HEK293 (cell line): ENCODE measurements around the gene OR2A12.

ENCODE experiments used
- KLF16 ChIP-seq: fragments of 450-650 bp; formaldehyde crosslinking; IDR thresholded peaks from 2 replicates; pipeline ENCODE4 v1.5.1; 2017; ENCODE audit warnings: missing biosample characterization, missing genetic modification characterization
- YY1 ChIP-seq: fragments of 450-650 bp; formaldehyde crosslinking; IDR thresholded peaks from 2 replicates; pipeline ENCODE4 v1.5.1; 2018; ENCODE audit warnings: missing biosample characterization, missing genetic modification characterization
- ZBTB21 ChIP-seq: fragments of 450-650 bp; formaldehyde crosslinking; IDR thresholded peaks from 2 replicates; pipeline ENCODE4 v1.5.1; 2017; ENCODE audit warnings: missing biosample characterization, missing genetic modification characterization
- ZFP37 ChIP-seq: fragments of 450-650 bp; formaldehyde crosslinking; IDR thresholded peaks from 2 replicates; pipeline ENCODE4 v1.5.1; 2016; ENCODE audit warnings: missing biosample characterization, missing genetic modification characterization
- ZNF175 ChIP-seq: fragments of 450-650 bp; formaldehyde crosslinking; IDR thresholded peaks from 2 replicates; pipeline ENCODE4 v1.5.1; 2016; ENCODE audit warnings: missing biosample characterization, missing genetic modification characterization
- ZNF239 ChIP-seq: fragments of 450-650 bp; formaldehyde crosslinking; IDR thresholded peaks from 2 replicates; pipeline ENCODE4 v1.5.1; 2016; ENCODE audit warnings: missing biosample characterization, missing genetic modification characterization
- ZNF335 ChIP-seq: fragments of 450-650 bp; formaldehyde crosslinking; conservative IDR thresholded peaks from 2 replicates; pipeline ENCODE4 v1.5.1; 2016; ENCODE audit warnings: missing biosample characterization, missing genetic modification characterization
- ZNF548 ChIP-seq: fragments of 450-650 bp; formaldehyde crosslinking; IDR thresholded peaks from 2 replicates; pipeline ENCODE4 v1.5.1; 2016; ENCODE audit warnings: missing biosample characterization, missing genetic modification characterization
- ZNF707 ChIP-seq: fragments of 450-650 bp; formaldehyde crosslinking; IDR thresholded peaks from 2 replicates; pipeline ENCODE4 v1.5.1; 2016; ENCODE audit warnings: missing biosample characterization, missing genetic modification characterization
- ZNF747 ChIP-seq: fragments of 450-650 bp; formaldehyde crosslinking; IDR thresholded peaks from 2 replicates; pipeline ENCODE4 v1.5.1; 2016; ENCODE audit warnings: missing biosample characterization, missing genetic modification characterization
- ZSCAN30 ChIP-seq: fragments of 450-650 bp; IDR thresholded peaks from 2 replicates; pipeline ENCODE4 v1.5.1; 2018; ENCODE audit warnings: missing biosample characterization, mild to moderate bottlenecking, missing genetic modification characterization, moderate library complexity
- TF ChIP-seq, protein P1 (sequence below): fragments of 450-650 bp; formaldehyde crosslinking; IDR thresholded peaks from 2 replicates; pipeline ENCODE4 v1.5.1; 2016; ENCODE audit warnings: missing biosample characterization, missing genetic modification characterization, low read depth
- TF ChIP-seq, protein P2 (sequence below): fragments of 450-650 bp; formaldehyde crosslinking; IDR thresholded peaks from 2 replicates; pipeline ENCODE4 v1.5.1; 2016; ENCODE audit warnings: missing biosample characterization, missing genetic modification characterization
- TF ChIP-seq, protein P3 (sequence below): fragments of 450-650 bp; formaldehyde crosslinking; IDR thresholded peaks from 2 replicates; pipeline ENCODE4 v1.5.1; 2016; ENCODE audit warnings: missing biosample characterization, missing genetic modification characterization

- no peak for TF ChIP-seq ZBTB21 (tag by site-specific recombination)
- TF ChIP-seq, protein P1, sequence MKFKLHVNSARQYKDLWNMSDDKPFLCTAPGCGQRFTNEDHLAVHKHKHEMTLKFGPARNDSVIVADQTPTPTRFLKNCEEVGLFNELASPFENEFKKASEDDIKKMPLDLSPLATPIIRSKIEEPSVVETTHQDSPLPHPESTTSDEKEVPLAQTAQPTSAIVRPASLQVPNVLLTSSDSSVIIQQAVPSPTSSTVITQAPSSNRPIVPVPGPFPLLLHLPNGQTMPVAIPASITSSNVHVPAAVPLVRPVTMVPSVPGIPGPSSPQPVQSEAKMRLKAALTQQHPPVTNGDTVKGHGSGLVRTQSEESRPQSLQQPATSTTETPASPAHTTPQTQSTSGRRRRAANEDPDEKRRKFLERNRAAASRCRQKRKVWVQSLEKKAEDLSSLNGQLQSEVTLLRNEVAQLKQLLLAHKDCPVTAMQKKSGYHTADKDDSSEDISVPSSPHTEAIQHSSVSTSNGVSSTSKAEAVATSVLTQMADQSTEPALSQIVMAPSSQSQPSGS (tag by site-specific recombination): no peak
- TF ChIP-seq ZNF747 (tag by site-specific recombination): no peak
- no peak for TF ChIP-seq YY1 (tag by site-specific recombination)
- TF ChIP-seq, protein P2, sequence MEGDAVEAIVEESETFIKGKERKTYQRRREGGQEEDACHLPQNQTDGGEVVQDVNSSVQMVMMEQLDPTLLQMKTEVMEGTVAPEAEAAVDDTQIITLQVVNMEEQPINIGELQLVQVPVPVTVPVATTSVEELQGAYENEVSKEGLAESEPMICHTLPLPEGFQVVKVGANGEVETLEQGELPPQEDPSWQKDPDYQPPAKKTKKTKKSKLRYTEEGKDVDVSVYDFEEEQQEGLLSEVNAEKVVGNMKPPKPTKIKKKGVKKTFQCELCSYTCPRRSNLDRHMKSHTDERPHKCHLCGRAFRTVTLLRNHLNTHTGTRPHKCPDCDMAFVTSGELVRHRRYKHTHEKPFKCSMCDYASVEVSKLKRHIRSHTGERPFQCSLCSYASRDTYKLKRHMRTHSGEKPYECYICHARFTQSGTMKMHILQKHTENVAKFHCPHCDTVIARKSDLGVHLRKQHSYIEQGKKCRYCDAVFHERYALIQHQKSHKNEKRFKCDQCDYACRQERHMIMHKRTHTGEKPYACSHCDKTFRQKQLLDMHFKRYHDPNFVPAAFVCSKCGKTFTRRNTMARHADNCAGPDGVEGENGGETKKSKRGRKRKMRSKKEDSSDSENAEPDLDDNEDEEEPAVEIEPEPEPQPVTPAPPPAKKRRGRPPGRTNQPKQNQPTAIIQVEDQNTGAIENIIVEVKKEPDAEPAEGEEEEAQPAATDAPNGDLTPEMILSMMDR: no peak
- TF ChIP-seq ZFP37 (tag by site-specific recombination): no peak
- TF ChIP-seq, protein P3, sequence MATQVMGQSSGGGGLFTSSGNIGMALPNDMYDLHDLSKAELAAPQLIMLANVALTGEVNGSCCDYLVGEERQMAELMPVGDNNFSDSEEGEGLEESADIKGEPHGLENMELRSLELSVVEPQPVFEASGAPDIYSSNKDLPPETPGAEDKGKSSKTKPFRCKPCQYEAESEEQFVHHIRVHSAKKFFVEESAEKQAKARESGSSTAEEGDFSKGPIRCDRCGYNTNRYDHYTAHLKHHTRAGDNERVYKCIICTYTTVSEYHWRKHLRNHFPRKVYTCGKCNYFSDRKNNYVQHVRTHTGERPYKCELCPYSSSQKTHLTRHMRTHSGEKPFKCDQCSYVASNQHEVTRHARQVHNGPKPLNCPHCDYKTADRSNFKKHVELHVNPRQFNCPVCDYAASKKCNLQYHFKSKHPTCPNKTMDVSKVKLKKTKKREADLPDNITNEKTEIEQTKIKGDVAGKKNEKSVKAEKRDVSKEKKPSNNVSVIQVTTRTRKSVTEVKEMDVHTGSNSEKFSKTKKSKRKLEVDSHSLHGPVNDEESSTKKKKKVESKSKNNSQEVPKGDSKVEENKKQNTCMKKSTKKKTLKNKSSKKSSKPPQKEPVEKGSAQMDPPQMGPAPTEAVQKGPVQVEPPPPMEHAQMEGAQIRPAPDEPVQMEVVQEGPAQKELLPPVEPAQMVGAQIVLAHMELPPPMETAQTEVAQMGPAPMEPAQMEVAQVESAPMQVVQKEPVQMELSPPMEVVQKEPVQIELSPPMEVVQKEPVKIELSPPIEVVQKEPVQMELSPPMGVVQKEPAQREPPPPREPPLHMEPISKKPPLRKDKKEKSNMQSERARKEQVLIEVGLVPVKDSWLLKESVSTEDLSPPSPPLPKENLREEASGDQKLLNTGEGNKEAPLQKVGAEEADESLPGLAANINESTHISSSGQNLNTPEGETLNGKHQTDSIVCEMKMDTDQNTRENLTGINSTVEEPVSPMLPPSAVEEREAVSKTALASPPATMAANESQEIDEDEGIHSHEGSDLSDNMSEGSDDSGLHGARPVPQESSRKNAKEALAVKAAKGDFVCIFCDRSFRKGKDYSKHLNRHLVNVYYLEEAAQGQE (tag by site-specific recombination): no peak
- TF ChIP-seq ZNF239: no peak
- TF ChIP-seq KLF16: no peak
- no peak for TF ChIP-seq ZNF707 (tag by site-specific recombination)
- TF ChIP-seq ZNF175 (tag by site-specific recombination): no peak
- no peak for TF ChIP-seq ZSCAN30 (tag by site-specific recombination)
- TF ChIP-seq ZNF335 (tag by site-specific recombination): no peak
- no peak for TF ChIP-seq ZNF548 (tag by site-specific recombination)
These were observed 23.2 kb downstream of the OR2A12 start, which contains the start of gene OR2A2 for GRCh38 chr7:144109283-144109682.
